Testis (tissue), 2 donors: ENCODE measurements around the gene PSME1.

Source experiments
- CTCF ChIP-seq, 3 experiments: fragments of 450-650 bp in 2 of 3; fragments of 200-600 bp in 1 of 3; sonication (generic) in 1 of 3; IDR thresholded peaks; one replicate each; pipeline ENCODE4 v1.5.1; 2016 to 2019; ENCODE audit warnings: antibody characterized with exemption in 3 of 3, mild to moderate bottlenecking in 2 of 3, moderate library complexity in 1 of 3
- POLR2A ChIP-seq: fragments of 450-650 bp; IDR thresholded peaks from one replicate; pipeline ENCODE4 v1.6.1; 2017; ENCODE audit warnings: antibody characterized with exemption, mild to moderate bottlenecking, moderate library complexity

- TF ChIP-seq POLR2A (no peak), CTCF (IDR thresholded peaks at IDR 0.05) (no peak)
Observed at GRCh38 chr14:24132061-24132685, 3.8 kb upstream of the PSME1 start.
